ENCODE measurements around the gene LPAR2. TPM values are rescaled to one million over a fixed set of nuclear protein-coding genes. Genes with fewer than 3 reads are reported as not detected.

The LPAR2 gene
- polyA plus RNA-seq, 1 of the 3 experiments (the other 2 are of a cell fraction) = 4.5 TPM

- POLR2A ChIA-PET = no interaction called here
- 96% methylated on average over 19 of the region's 19 CpGs for WGBS (ENCODE audit: low lambda C conversion rate)
These were observed 3.9 kb downstream of the LPAR2 start for GRCh38 chr19:19624032-19624570.

GRCh38 chr19:19623383-19623782, 4.6 kb downstream of the LPAR2 start:
- ChIA-PET CTCF (no interaction called here), POLR2A (no interaction called here)

More at GRCh38 chr19:19624032-19624570, 3.9 kb downstream of the LPAR2 start:
- Histone ChIP-seq H3K4me1 (ENCODE audit: control insufficient read depth in 1 of 2, insufficient read depth in 2 of 2, low read depth in 1 of 2, low read length in 1 of 2) (peaks cover 0 to 14% of the 10 kb centered on the region in 2 experiments; a peak in 2 of 4 replicates), H3K36me3 (replicated peaks in 1 of 2; ENCODE audit: control insufficient read depth in 1 of 2, insufficient read depth in 2 of 2, low read length in 1 of 2) (no peaks in the 10 kb centered on the region), H3K9ac (no peak overlapping the region), H4K20me1 (ENCODE audit: insufficient read depth) (no peaks in the 10 kb centered on the region), H3K27me3 (ENCODE audit: insufficient read depth) (no peaks in the 10 kb centered on the region), H3K9me3 (no peaks in the 10 kb centered on the region), H3K27ac (ENCODE audit: low read depth in 2 of 2, low read length in 1 of 2) (no peak overlapping the region), H3K4me3 (ENCODE audit: low read depth in 2 of 2, low read length in 1 of 2) (no peak overlapping the region), H3K4me2 (no peak overlapping the region), H3F3A (replicated peaks; ENCODE audit: insufficient read depth) (no peaks in the 10 kb centered on the region), H3K9me2 (no peaks in the 10 kb centered on the region), H2AFZ (ENCODE audit: low read depth) (no peak overlapping the region), H3K79me2 (ENCODE audit: insufficient read depth) (no peaks in the 10 kb centered on the region)
- TF ChIP-seq RXRA (IDR thresholded peaks at IDR 0.05; ENCODE audit: borderline replicate concordance, low read depth) (no peak), SMC3 (IDR thresholded peaks at IDR 0.05; ENCODE audit: low read depth, low read length) (no peak), NFIC (IDR thresholded peaks at IDR 0.05; ENCODE audit: borderline replicate concordance) (no peak), EP300 (IDR thresholded peaks at IDR 0.05; ENCODE audit: borderline replicate concordance in 1 of 2, low read depth in 1 of 2, low read length in 1 of 2) (no peak), MEF2A (IDR thresholded peaks at IDR 0.05; ENCODE audit: borderline replicate concordance, low read depth) (no peak), TAF1 (IDR thresholded peaks at IDR 0.05; ENCODE audit: borderline replicate concordance, low read depth, low read length) (no peak), CHD2 (IDR thresholded peaks at IDR 0.05; ENCODE audit: low read length, partially characterized antibody) (no peak), NRF1 (IDR thresholded peaks at IDR 0.05; ENCODE audit: low read depth, low read length) (no peak), PBX3 (IDR thresholded peaks at IDR 0.05) (no peak), ELF1 (IDR thresholded peaks at IDR 0.05) (no peak), EZH2phosphoT487 (IDR thresholded peaks at IDR 0.05; ENCODE audit: borderline replicate concordance, low read depth) (no peak), RFX5 (IDR thresholded peaks at IDR 0.05; ENCODE audit: low read length) (no peak)
- no peak for DNase-seq
- CTCF ChIA-PET = interaction anchor here (1.3 kb wide), 1 partner anchor 92 kb away, joined by 7 read pairs; no protein-coding TSS in a partner anchor

More at GRCh38 chr19:19623383-19623782, 4.6 kb downstream of the LPAR2 start:
- no peak overlapping the region for H2AFZ ChIP-seq (ENCODE audit: low read depth)
- H3K4me2 ChIP-seq = no peak overlapping the region
- H3K27ac ChIP-seq (ENCODE audit: low read depth in 2 of 2, low read length in 1 of 2) = no peak overlapping the region
- peaks cover 0 to 17% of the 10 kb centered on the region in 2 experiments; a peak in 2 of 4 replicates for H3K4me1 ChIP-seq (ENCODE audit: control insufficient read depth in 1 of 2, insufficient read depth in 2 of 2, low read depth in 1 of 2, low read length in 1 of 2)
- H3K27me3 ChIP-seq (ENCODE audit: insufficient read depth) = no peaks in the 10 kb centered on the region
- H3K9me2 ChIP-seq = no peaks in the 10 kb centered on the region
- WGBS (ENCODE audit: low lambda C conversion rate) = 72% methylated on average over 5 of the region's 5 CpGs
- no peaks in the 10 kb centered on the region for H3K9me3 ChIP-seq
- no peaks in the 10 kb centered on the region for H3K79me2 ChIP-seq (ENCODE audit: insufficient read depth)
- H3F3A ChIP-seq (replicated peaks; ENCODE audit: insufficient read depth) = no peaks in the 10 kb centered on the region
- no peaks in the 10 kb centered on the region for H3K36me3 ChIP-seq (replicated peaks in 1 of 2; ENCODE audit: control insufficient read depth in 1 of 2, insufficient read depth in 2 of 2, low read length in 1 of 2)
- no peak for DNase-seq
- H3K9ac ChIP-seq = no peak overlapping the region
- no peaks in the 10 kb centered on the region for H4K20me1 ChIP-seq (ENCODE audit: insufficient read depth)
- TF ChIP-seq FOXM1 (IDR thresholded peaks at IDR 0.05; ENCODE audit: low read depth) (no peak), EZH2phosphoT487 (IDR thresholded peaks at IDR 0.05; ENCODE audit: borderline replicate concordance, low read depth) (no peak), NFIC (IDR thresholded peaks at IDR 0.05; ENCODE audit: borderline replicate concordance) (no peak), FOXJ3 (CRISPR knock-in tag; IDR thresholded peaks at IDR 0.05) (no peak), TAF1 (IDR thresholded peaks at IDR 0.05; ENCODE audit: borderline replicate concordance, low read depth, low read length) (no peak), MEF2A (IDR thresholded peaks at IDR 0.05; ENCODE audit: borderline replicate concordance, low read depth) (no peak), TCF12 (IDR thresholded peaks at IDR 0.05) (no peak), MXI1 (IDR thresholded peaks at IDR 0.05; ENCODE audit: low read depth, low read length) (no peak), GATA2 (CRISPR knock-in tag; IDR thresholded peaks at IDR 0.05) (no peak), USF2 (IDR thresholded peaks at IDR 0.05; ENCODE audit: borderline replicate concordance, low read depth, low read length) (no peak), USF1 (IDR thresholded peaks at IDR 0.05; ENCODE audit: borderline replicate concordance, low read depth) (no peak), IRF3 (IDR thresholded peaks at IDR 0.05; ENCODE audit: low read depth, low read length) (no peak), RFX5 (IDR thresholded peaks at IDR 0.05; ENCODE audit: low read length) (no peak), CTCF (IDR thresholded peaks at IDR 0.05) (no peak), NRF1 (IDR thresholded peaks at IDR 0.05; ENCODE audit: low read depth, low read length) (no peak)
- no peak overlapping the region for H3K4me3 ChIP-seq (ENCODE audit: low read depth in 2 of 2, low read length in 1 of 2)
